H1 (cell line): ENCODE results near the gene MPV17. TPM values are rescaled to one million over a fixed set of nuclear protein-coding genes. Genes with fewer than 3 reads are reported as not detected.

Experiments used
- ATF3 ChIP-seq: IDR thresholded peaks from 2 replicates; pipeline ENCODE4 v1.6.1; 2011; ENCODE audit warnings: low read depth, mild to moderate bottlenecking, low read length; ENCODE audit not compliant: insufficient read depth
- CHD1 ChIP-seq: IDR thresholded peaks from 2 replicates; pipeline ENCODE4 v1.6.1; 2012; ENCODE audit warnings: low read depth, low read length, improper control_type of control experiment
- CHD2 ChIP-seq: IDR thresholded peaks from 2 replicates; pipeline ENCODE4 v1.6.1; 2012; ENCODE audit warnings: low read length, improper control_type of control experiment
- E2F6 ChIP-seq: IDR thresholded peaks from 2 replicates; pipeline ENCODE4 v1.6.1; 2012; ENCODE audit warnings: inconsistent platforms
- EGR1 ChIP-seq: IDR thresholded peaks from 2 replicates; pipeline ENCODE4 v1.6.1; 2011; ENCODE audit warnings: low read depth, low read length, borderline replicate concordance
- GABPA ChIP-seq: IDR thresholded peaks from 2 replicates; pipeline ENCODE4 v1.6.1; 2011; ENCODE audit warnings: mild to moderate bottlenecking, low read length, moderate library complexity, borderline replicate concordance; ENCODE audit not compliant: insufficient read depth
- JUN ChIP-seq: IDR thresholded peaks from 2 replicates; pipeline ENCODE4 v1.6.1; 2011; ENCODE audit warnings: low read depth, mild to moderate bottlenecking, improper control_type of control experiment, low read length
- KDM1A ChIP-seq: fragments of 200-600, 300-600 bp; sonication (generic); IDR thresholded peaks from 2 replicates; pipeline ENCODE4 v1.7.1; 2016; ENCODE audit warnings: mild to moderate bottlenecking, low read length, borderline replicate concordance
- KDM4A ChIP-seq: IDR thresholded peaks from one replicate; pipeline ENCODE4 v1.7.1; 2012; ENCODE audit warnings: low read depth, mild to moderate bottlenecking, moderate library complexity, low read length, inconsistent platforms; ENCODE audit not compliant: severe bottlenecking
- KDM5A ChIP-seq: fragments of 200-600 bp; IDR thresholded peaks from 2 replicates; pipeline ENCODE4 v1.7.1; 2012; ENCODE audit warnings: mild to moderate bottlenecking, low read length, inconsistent platforms, mixed read lengths
- NANOG ChIP-seq: IDR thresholded peaks from 2 replicates; pipeline ENCODE4 v1.6.1; 2011; ENCODE audit warnings: low read length, low read depth, mild to moderate bottlenecking, inconsistent platforms; ENCODE audit not compliant: insufficient read depth, poor library complexity, severe bottlenecking
- POLR2A ChIP-seq, 2 experiments: IDR thresholded peaks; 1 replicate in 1 of 2; 2 replicates in 1 of 2; pipeline ENCODE4 v1.6.1; 2011; ENCODE audit warnings: low read depth in 2 of 2, low read length in 2 of 2, mild to moderate bottlenecking in 2 of 2; ENCODE audit errors: control extremely low read depth in 1 of 2
- POLR2AphosphoS5 ChIP-seq: IDR thresholded peaks from 2 replicates; pipeline ENCODE4 v1.6.1; 2011; ENCODE audit warnings: low read depth, low read length
- POU5F1 ChIP-seq: IDR thresholded peaks from 2 replicates; pipeline ENCODE4 v1.6.1; 2011; ENCODE audit warnings: low read depth, mild to moderate bottlenecking, low read length, moderate library complexity
- RAD21 ChIP-seq, 2 experiments: IDR thresholded peaks in 1 of 2; conservative IDR thresholded peaks in 1 of 2; 2 replicates each; pipeline ENCODE4 v1.6.1; 2011; ENCODE audit warnings: low read depth in 2 of 2, low read length in 2 of 2, improper control_type of control experiment in 1 of 2, inconsistent platforms in 1 of 2, mild to moderate bottlenecking in 1 of 2, moderate library complexity in 1 of 2
- RBBP5 ChIP-seq: IDR thresholded peaks from 2 replicates; pipeline ENCODE4 v1.7.1; 2012; ENCODE audit warnings: low read depth, mild to moderate bottlenecking, inconsistent platforms, low read length, moderate library complexity, borderline replicate concordance
- SAP30 ChIP-seq: fragments of 300-600 bp; sonication (generic); IDR thresholded peaks from 2 replicates; pipeline ENCODE4 v1.7.1; 2012; ENCODE audit warnings: low read length, moderate library complexity, mild to moderate bottlenecking, inconsistent platforms; ENCODE audit not compliant: insufficient read depth, insufficient replicate concordance
- SP1 ChIP-seq: IDR thresholded peaks from 2 replicates; pipeline ENCODE4 v1.6.1; 2011; ENCODE audit warnings: low read depth, low read length
- TAF1 ChIP-seq: IDR thresholded peaks from 2 replicates; pipeline ENCODE4 v1.6.1; 2011; ENCODE audit warnings: mild to moderate bottlenecking, low read depth, low read length
- TBP ChIP-seq: IDR thresholded peaks from 2 replicates; pipeline ENCODE4 v1.6.1; 2011; ENCODE audit warnings: low read depth, low read length, improper control_type of control experiment
- TCF12 ChIP-seq: IDR thresholded peaks from 2 replicates; pipeline ENCODE4 v1.6.1; 2011; ENCODE audit warnings: low read depth, mild to moderate bottlenecking, low read length
- YY1 ChIP-seq: IDR thresholded peaks from 2 replicates; pipeline ENCODE4 v1.6.1; 2011; ENCODE audit warnings: low read depth, mild to moderate bottlenecking, low read length
- ZNF274 ChIP-seq: IDR thresholded peaks from 2 replicates; pipeline ENCODE4 v1.7.0; 2012; ENCODE audit warnings: low read length, borderline replicate concordance; ENCODE audit errors: extremely low read depth
- polyA plus RNA-seq, 7 experiments: library from polyadenylated mRNA; depleted of rRNA in 3 of 7; stranded (reverse) in 5 of 7; unstranded in 2 of 7; fragments of >200 nt in 5 of 7; fragments of 200-250 nt in 2 of 7; gene quantifications; 1 replicate in 5 of 7; 2 replicates in 1 of 7; 4 replicates in 1 of 7; pipeline versions ENCODE4 v1.2.1 to v1.2.3, GENCODE V29; 2011 to 2013; ENCODE audit warnings: missing spikeins in 2 of 7, mixed read lengths in 2 of 7
- total RNA-seq: library from RNA; stranded (reverse); fragmentation: NEBNext Ultra II Directional; extraction: Animal tissue kit (Norgen Biotek cat#: 25700); gene quantifications from 2 replicates; pipeline ENCODE4 v1.2.1, GENCODE V29; 2021

MPV17 gene
- total and polyA plus RNA-seq, 2 of the 8 experiments (the other 6 are each of a cell fraction or from before 2014, with no cell fraction given), result 45.2 to 181 TPM

GRCh38 chr2:27264753-27265535 lies 58.0 kb downstream of the MPV17 start (continued):
- TF ChIP-seq CHD1 (no peak), JUN (no peak), SP1 (no peak), ATF3 (0 out of 2 replicates have a peak, but pooled peaks have one; percentile 51), YY1 (peak; percentile 90), E2F6 (peak; percentile 99), POLR2AphosphoS5 (0 out of 2 replicates have a peak, but pooled peaks have one; percentile 29), RBBP5 (peak; percentile 66; the same call in 1 of the 2 replicates), POLR2A (IDR thresholded peaks at IDR 0.05; ENCODE audit: control extremely low read depth in 1 of 2, low read depth in 2 of 2, low read length in 2 of 2) (peak in 1 of 2 experiments; percentile 63; a peak in 2 of 3 replicates), CHD2 (no peak), KDM1A (no peak), ZNF274 (no peak), GABPA (no peak; the same call in 1 of the 2 replicates), KDM4A (peak; percentile 93), POU5F1 (no peak), NANOG (no peak), TCF12 (no peak), SAP30 (no peak), TAF1 (peak; percentile 51; the same call in 1 of the 2 replicates), EGR1 (0 out of 2 replicates have a peak, but pooled peaks have one; percentile 4), KDM5A (no peak), TBP (peak; percentile 30; the same call in 1 of the 2 replicates), RAD21 (IDR thresholded peaks at IDR 0.05 in 1 of 2, conservative IDR thresholded peaks at IDR 0.05 in 1 of 2; ENCODE audit: low read depth in 2 of 2, low read length in 2 of 2) (peak; percentile 42 to 63)
